ENCODE data around the gene C22orf15. TPM values are rescaled to one million over a fixed set of nuclear protein-coding genes. Genes with fewer than 3 reads are reported as not detected.

The C22orf15 gene
- total RNA-seq, 1 experiment from 2014 or later: not detected

DNA sequence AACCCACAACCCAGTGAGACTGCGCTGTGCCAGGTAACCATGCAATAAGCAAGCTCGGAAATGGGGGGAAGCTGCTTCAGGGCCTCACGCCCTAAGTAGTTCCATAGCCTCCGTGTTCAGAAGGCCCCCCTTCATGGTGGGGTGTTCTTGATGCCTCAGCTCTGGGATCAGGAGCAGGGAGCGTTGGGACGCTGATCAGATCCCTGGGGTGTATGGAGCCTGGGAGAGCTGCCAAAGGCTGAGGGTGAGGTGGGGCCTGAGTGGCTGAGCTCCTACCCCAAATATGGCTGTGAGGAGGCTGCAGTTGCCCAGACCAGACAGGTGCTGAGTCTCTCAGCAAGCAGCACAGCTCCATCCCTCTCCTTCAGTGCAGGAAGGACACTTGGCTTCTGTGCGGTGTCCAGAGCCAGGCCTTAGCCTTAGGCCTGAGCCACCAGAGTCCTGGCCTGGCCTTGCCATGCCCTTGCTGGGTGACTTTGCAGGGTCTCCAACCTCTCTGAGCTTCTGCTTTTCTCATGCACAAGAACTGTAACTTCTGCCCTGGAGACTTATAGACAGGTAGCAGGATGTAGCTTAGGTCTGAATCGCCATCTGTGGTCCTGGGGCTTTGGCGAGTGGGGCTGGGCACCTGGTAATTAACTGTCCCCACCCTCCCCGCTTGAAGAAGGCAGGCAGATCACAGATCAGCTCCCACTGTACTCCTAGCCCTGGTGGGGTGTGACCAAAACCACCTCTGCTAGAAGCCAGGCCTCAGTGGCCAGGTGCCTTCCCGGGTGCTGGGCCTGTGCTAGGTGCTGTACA, 15.2 kb downstream of the C22orf15 start:
- Histone ChIP-seq H3K4me1 (replicated peaks; ENCODE audit: insufficient read depth) (peaks cover 16% of the 10 kb centered on the region), H3K79me2 (ENCODE audit: low read depth) (no peaks in the 10 kb centered on the region), H3F3A (ENCODE audit: insufficient read depth, low read depth) (peaks cover 17% of the 10 kb centered on the region; the same call in 1 of the 2 replicates), H3K27me3 (ENCODE audit: insufficient read depth, low read depth) (no peaks in the 10 kb centered on the region), H3K4me2 (no peak overlapping the region), H2AFZ (no peak overlapping the region), H3K4me3 (no peak overlapping the region), H3K27ac (no peak overlapping the region), H3K9me3 (ENCODE audit: insufficient read depth, low read depth) (no peaks in the 10 kb centered on the region), H3K36me3 (ENCODE audit: low read depth) (no peaks in the 10 kb centered on the region), H3K9me2 (ENCODE audit: insufficient read depth) (no peaks in the 10 kb centered on the region), H4K20me1 (ENCODE audit: insufficient read depth) (no peaks in the 10 kb centered on the region)
- no TSS peak for BruUV-seq (replicated peaks)
- ChIA-PET CTCF (no interaction called here), POLR2A (ENCODE audit: unreplicated experiment) (interaction anchor here (0.6 kb wide), 1 partner anchor 1572 kb away, joined by 3 read pairs; no protein-coding TSS in a partner anchor)
- TF ChIP-seq EZH2 (IDR thresholded peaks at IDR 0.05; ENCODE audit: low read depth): no peak
- TF ChIP-seq, protein P1, sequence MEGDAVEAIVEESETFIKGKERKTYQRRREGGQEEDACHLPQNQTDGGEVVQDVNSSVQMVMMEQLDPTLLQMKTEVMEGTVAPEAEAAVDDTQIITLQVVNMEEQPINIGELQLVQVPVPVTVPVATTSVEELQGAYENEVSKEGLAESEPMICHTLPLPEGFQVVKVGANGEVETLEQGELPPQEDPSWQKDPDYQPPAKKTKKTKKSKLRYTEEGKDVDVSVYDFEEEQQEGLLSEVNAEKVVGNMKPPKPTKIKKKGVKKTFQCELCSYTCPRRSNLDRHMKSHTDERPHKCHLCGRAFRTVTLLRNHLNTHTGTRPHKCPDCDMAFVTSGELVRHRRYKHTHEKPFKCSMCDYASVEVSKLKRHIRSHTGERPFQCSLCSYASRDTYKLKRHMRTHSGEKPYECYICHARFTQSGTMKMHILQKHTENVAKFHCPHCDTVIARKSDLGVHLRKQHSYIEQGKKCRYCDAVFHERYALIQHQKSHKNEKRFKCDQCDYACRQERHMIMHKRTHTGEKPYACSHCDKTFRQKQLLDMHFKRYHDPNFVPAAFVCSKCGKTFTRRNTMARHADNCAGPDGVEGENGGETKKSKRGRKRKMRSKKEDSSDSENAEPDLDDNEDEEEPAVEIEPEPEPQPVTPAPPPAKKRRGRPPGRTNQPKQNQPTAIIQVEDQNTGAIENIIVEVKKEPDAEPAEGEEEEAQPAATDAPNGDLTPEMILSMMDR (conservative IDR thresholded peaks at IDR 0.05): no peak
- DNase-seq: no peak
- intact Hi-C loops (cut with micrococcal nuclease; ENCODE audit: unreplicated experiment): no loop called here

DNA sequence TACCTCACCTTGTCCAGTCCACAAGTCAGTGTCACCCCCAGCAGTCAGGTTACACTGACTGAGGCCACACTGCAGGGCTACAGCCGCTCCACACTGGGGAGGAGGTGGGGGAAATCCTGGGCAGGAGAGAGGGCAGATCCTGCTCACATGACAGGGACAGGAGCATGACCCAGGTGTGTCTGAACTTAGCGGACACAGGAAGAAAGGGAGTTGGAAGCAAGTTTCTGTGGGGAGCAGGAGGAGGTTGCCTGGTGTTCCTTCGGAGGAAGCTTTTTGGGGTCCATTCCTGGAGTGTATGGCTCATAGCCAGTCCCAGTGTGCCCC, 15.7 kb downstream of the C22orf15 start:
- Histone ChIP-seq H3K27me3 (ENCODE audit: insufficient read depth, low read depth) (no peaks in the 10 kb centered on the region), H3K4me1 (replicated peaks; ENCODE audit: insufficient read depth) (peaks cover 16% of the 10 kb centered on the region), H3F3A (ENCODE audit: insufficient read depth, low read depth) (peaks cover 12% of the 10 kb centered on the region; the same call in 1 of the 2 replicates), H3K79me2 (ENCODE audit: low read depth) (no peaks in the 10 kb centered on the region), H4K20me1 (ENCODE audit: insufficient read depth) (no peaks in the 10 kb centered on the region), H3K27ac (no peak overlapping the region), H3K4me2 (no peak overlapping the region), H3K36me3 (ENCODE audit: low read depth) (no peaks in the 10 kb centered on the region), H3K4me3 (no peak overlapping the region), H3K9me2 (ENCODE audit: insufficient read depth) (no peaks in the 10 kb centered on the region), H3K9me3 (ENCODE audit: insufficient read depth, low read depth) (no peaks in the 10 kb centered on the region), H2AFZ (no peak overlapping the region)
- POLR2A ChIA-PET (ENCODE audit: unreplicated experiment): no interaction called here
- CTCF ChIA-PET: no interaction called here
- TF ChIP-seq, protein P1 (conservative IDR thresholded peaks at IDR 0.05): no peak
- no peak for TF ChIP-seq EZH2 (IDR thresholded peaks at IDR 0.05; ENCODE audit: low read depth)
- DNase-seq: no peak
- intact Hi-C loops (cut with micrococcal nuclease; ENCODE audit: unreplicated experiment): no loop called here
- no TSS peak for BruUV-seq (replicated peaks)

DNA sequence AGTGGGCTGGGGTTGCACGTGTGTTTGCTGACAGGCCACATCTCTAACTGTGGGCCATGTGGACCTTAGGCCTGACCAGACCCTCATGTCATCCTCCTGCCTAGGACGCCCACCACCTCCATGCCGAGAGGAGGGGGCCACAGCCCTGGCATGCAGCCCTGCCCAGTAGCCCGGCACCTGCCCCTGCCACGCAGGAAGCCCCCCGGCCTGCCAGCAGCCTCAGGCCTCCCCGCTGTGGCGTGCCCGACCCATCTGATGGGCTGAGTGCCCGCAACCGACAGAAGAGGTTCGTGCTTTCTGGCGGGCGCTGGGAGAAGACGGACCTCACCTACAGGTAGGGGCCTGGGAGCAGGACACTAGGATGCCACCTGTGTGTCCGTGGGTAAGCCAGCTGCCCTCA, 16.3 kb downstream of the C22orf15 start:
- H3F3A ChIP-seq (ENCODE audit: insufficient read depth, low read depth): peaks cover 12% of the 10 kb centered on the region; the same call in 1 of the 2 replicates
- no peak overlapping the region for H3K27ac ChIP-seq
- no peaks in the 10 kb centered on the region for H3K79me2 ChIP-seq (ENCODE audit: low read depth)
- H3K9me2 ChIP-seq (ENCODE audit: insufficient read depth): no peaks in the 10 kb centered on the region
- no peaks in the 10 kb centered on the region for H3K9me3 ChIP-seq (ENCODE audit: insufficient read depth, low read depth)
- ChIA-PET CTCF (no interaction called here), POLR2A (ENCODE audit: unreplicated experiment) (no interaction called here)
- no peaks in the 10 kb centered on the region for H4K20me1 ChIP-seq (ENCODE audit: insufficient read depth)
- H3K4me1 ChIP-seq (replicated peaks; ENCODE audit: insufficient read depth): peaks cover 16% of the 10 kb centered on the region
- no peak overlapping the region for H2AFZ ChIP-seq
- TF ChIP-seq, protein P1 (conservative IDR thresholded peaks at IDR 0.05): no peak
- no peak for TF ChIP-seq EZH2 (IDR thresholded peaks at IDR 0.05; ENCODE audit: low read depth)
- no TSS peak for BruUV-seq (replicated peaks)
- no peaks in the 10 kb centered on the region for H3K36me3 ChIP-seq (ENCODE audit: low read depth)
- no peak overlapping the region for H3K4me3 ChIP-seq
- no peak overlapping the region for H3K4me2 ChIP-seq
- H3K27me3 ChIP-seq (ENCODE audit: insufficient read depth, low read depth): no peaks in the 10 kb centered on the region
- no peak for DNase-seq
- intact Hi-C loops (cut with micrococcal nuclease; ENCODE audit: unreplicated experiment): no loop called here
